ENCODE results near the gene UBE2E2. TPM values are rescaled to one million over a fixed set of nuclear protein-coding genes. Genes with fewer than 3 reads are reported as not detected.

Gene UBE2E2
- total RNA-seq, 2 donors from 2014 or later = 1.2 to 7.6 TPM

DNA sequence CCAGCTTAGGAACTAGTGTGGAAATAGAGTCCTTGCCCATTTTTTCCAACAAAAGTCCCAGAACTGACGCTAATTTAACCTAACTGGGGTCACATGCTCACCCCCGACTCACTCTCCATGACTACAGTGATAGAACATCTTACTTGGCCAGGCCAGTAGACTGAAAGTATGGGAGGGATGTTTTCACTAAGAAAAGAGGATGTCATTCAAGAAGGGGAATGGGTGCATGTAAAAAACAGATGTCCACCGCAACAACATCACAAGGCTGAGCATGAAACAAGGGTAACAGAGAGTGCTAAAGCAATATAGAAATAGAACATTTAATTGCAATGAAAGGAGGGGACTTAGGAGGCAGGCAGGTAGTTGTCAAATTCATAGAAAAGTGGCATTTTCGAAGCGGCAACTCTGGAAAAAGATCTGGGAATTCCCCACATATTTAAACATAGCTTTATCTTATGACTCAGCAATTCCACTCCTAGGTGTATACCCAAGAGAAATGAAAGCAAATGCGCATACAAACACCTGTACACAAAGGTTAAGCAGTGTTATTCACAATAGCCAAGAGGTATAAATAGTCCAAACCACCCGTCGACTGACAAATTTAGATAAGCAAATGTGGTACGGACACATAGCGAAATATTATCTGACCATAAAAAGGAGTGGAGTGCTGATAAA is 41.1 kb upstream of the UBE2E2 start:
- Histone ChIP-seq H3K4me3 (no peak overlapping the region), H3K27me3 (no peaks in the 10 kb centered on the region), H3K9ac (ENCODE audit: low read depth in 2 of 2, low read length in 2 of 2) (no peak overlapping the region), H3K4me1 (no peaks in the 10 kb centered on the region), H3K9me3 (no peaks in the 10 kb centered on the region), H3K27ac (no peak overlapping the region), H3K36me3 (no peaks in the 10 kb centered on the region)
- intact Hi-C loops (cut with DNase I) = no loop called here
- no peak for DNase-seq
- TF ChIP-seq, protein P1, sequence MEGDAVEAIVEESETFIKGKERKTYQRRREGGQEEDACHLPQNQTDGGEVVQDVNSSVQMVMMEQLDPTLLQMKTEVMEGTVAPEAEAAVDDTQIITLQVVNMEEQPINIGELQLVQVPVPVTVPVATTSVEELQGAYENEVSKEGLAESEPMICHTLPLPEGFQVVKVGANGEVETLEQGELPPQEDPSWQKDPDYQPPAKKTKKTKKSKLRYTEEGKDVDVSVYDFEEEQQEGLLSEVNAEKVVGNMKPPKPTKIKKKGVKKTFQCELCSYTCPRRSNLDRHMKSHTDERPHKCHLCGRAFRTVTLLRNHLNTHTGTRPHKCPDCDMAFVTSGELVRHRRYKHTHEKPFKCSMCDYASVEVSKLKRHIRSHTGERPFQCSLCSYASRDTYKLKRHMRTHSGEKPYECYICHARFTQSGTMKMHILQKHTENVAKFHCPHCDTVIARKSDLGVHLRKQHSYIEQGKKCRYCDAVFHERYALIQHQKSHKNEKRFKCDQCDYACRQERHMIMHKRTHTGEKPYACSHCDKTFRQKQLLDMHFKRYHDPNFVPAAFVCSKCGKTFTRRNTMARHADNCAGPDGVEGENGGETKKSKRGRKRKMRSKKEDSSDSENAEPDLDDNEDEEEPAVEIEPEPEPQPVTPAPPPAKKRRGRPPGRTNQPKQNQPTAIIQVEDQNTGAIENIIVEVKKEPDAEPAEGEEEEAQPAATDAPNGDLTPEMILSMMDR (IDR thresholded peaks at IDR 0.05) = no peak

DNA sequence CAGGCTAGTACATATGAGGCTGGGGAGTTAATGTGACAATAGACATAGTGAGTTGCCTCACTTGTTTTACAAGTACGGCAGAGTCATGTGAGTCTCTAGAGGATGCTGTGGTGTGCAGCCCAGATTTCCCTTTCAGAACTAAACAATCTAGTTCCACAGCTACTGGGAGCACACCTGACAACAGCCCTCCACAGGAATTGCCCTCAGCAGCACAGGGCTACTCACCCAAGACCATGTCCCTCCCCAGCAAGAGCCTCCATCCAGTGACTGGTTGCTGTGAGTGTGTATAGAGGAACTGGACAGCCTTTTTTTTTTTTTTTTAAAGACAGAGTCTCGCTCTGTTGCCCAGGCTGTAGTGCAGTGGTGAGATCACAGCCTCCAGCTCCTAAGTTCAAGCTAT is 40.2 kb upstream of the UBE2E2 start:
- TF ChIP-seq, protein P1 (IDR thresholded peaks at IDR 0.05) = no peak
- no peak for DNase-seq
- no peaks in the 10 kb centered on the region for H3K36me3 ChIP-seq
- H3K9me3 ChIP-seq = no peaks in the 10 kb centered on the region
- no peaks in the 10 kb centered on the region for H3K4me1 ChIP-seq
- no peak overlapping the region for H3K27ac ChIP-seq
- intact Hi-C loops (cut with DNase I) = no loop called here
- no peak overlapping the region for H3K4me3 ChIP-seq
- no peak overlapping the region for H3K9ac ChIP-seq (ENCODE audit: low read depth in 2 of 2, low read length in 2 of 2)
- H3K27me3 ChIP-seq = no peaks in the 10 kb centered on the region

GRCh38 chr3:23164746-23165145 is 38.4 kb upstream of the UBE2E2 start:
- DNase-seq = no peak
- TF ChIP-seq, protein P1 (IDR thresholded peaks at IDR 0.05) = no peak

GRCh38 chr3:23165571-23165970 is 37.6 kb upstream of the UBE2E2 start:
- intact Hi-C loops (cut with DNase I) = no loop called here
- TF ChIP-seq, protein P1 (IDR thresholded peaks at IDR 0.05) = no peak
- Histone ChIP-seq H3K4me3 (no peak overlapping the region), H3K27ac (no peak overlapping the region), H3K36me3 (no peaks in the 10 kb centered on the region), H3K27me3 (no peaks in the 10 kb centered on the region), H3K9ac (ENCODE audit: low read depth in 2 of 2, low read length in 2 of 2) (no peak overlapping the region), H3K4me1 (no peaks in the 10 kb centered on the region), H3K9me3 (no peaks in the 10 kb centered on the region)
- DNase-seq = no peak

More at GRCh38 chr3:23164746-23165145, 38.4 kb upstream of the UBE2E2 start:
- Histone ChIP-seq H3K27me3 (no peaks in the 10 kb centered on the region), H3K4me3 (no peak overlapping the region), H3K9ac (ENCODE audit: low read depth in 2 of 2, low read length in 2 of 2) (no peak overlapping the region), H3K27ac (no peak overlapping the region), H3K36me3 (no peaks in the 10 kb centered on the region), H3K9me3 (no peaks in the 10 kb centered on the region), H3K4me1 (no peaks in the 10 kb centered on the region)
- intact Hi-C loops (cut with DNase I) = no loop called here

GRCh38 chr3:23166276-23166675 is 36.9 kb upstream of the UBE2E2 start:
- Histone ChIP-seq H3K9ac (ENCODE audit: low read depth in 2 of 2, low read length in 2 of 2) (no peak overlapping the region), H3K4me3 (no peak overlapping the region), H3K27me3 (no peaks in the 10 kb centered on the region), H3K9me3 (no peaks in the 10 kb centered on the region), H3K4me1 (no peaks in the 10 kb centered on the region), H3K27ac (no peak overlapping the region), H3K36me3 (no peaks in the 10 kb centered on the region)
- intact Hi-C loops (cut with DNase I) = no loop called here
- no peak for DNase-seq
- TF ChIP-seq, protein P1 (IDR thresholded peaks at IDR 0.05) = no peak
